ENCODE measurements around the gene PKP2.
"Not testable (repeated sequence)": the region's sequence is repeated elsewhere in the genome, so short reads cannot be mapped to it uniquely, and the experiment has no call there.

PKP2 gene

GRCh38 chr12:32903763-32904162 is 7.2 kb upstream of the PKP2 start:
- Mint-ChIP-seq H3K9me3 (peaks cover 3% of the 10 kb centered on the region), H3K36me3 (no peaks in the 10 kb centered on the region), H3K4me1 (no peaks in the 10 kb centered on the region), H3K27ac (no peak overlapping the region), H3K27me3 (peaks cover 26% of the 10 kb centered on the region), H3K4me3 (no peak overlapping the region)
- ATAC-seq, result no peak

GRCh38 chr12:32903318-32903717 is 6.7 kb upstream of the PKP2 start:
- H3K4me3 Mint-ChIP-seq, result no peak overlapping the region

DNA sequence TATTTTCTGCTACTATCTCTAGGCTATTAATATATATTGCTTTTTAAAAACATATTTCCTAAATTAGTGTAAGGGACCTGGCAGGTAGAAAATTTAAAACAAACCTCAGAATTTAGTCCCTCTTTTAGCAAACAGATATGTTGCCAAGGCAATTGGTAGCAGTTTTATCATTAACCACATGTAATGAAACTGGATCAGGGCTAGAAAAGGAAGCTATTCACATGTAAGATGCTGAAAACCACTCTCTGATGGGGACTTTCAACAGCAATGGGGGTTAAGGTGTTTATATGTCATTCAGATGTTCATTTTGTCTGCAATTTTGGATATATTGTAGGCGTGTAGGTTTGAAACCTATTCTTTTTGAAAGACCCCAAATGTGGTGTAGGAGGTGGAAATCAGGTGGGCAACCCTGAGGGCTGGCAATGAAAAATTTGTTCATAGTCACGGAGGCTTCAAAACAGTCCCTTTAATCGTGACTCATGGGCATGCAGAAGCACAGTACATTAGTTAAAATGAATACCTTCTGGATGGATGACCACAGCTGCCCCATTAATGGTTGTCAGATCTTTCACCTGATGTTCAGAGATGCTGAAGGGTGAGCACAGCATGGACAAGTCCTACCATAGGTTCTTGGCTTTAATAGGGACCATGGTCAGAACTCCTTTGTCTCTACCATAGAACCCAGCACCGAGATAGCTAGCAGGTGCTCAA is 5.9 kb upstream of the PKP2 start:
- no peaks in the 10 kb centered on the region for H3K36me3 Mint-ChIP-seq
- peaks cover 3% of the 10 kb centered on the region for H3K9me3 Mint-ChIP-seq
- no peak overlapping the region for H3K27ac Mint-ChIP-seq
- no peak for ATAC-seq
- no peak overlapping the region for H3K4me3 Mint-ChIP-seq
- H3K4me1 Mint-ChIP-seq, result no peaks in the 10 kb centered on the region
- H3K27me3 Mint-ChIP-seq, result peaks cover 34% of the 10 kb centered on the region

More at GRCh38 chr12:32903318-32903717, 6.7 kb upstream of the PKP2 start:
- peaks cover 3% of the 10 kb centered on the region for H3K9me3 Mint-ChIP-seq
- ATAC-seq, result no peak
- no peaks in the 10 kb centered on the region for H3K36me3 Mint-ChIP-seq
- H3K27ac Mint-ChIP-seq, result no peak overlapping the region
- H3K27me3 Mint-ChIP-seq, result peaks cover 30% of the 10 kb centered on the region
- H3K4me1 Mint-ChIP-seq, result no peaks in the 10 kb centered on the region

- H3K27me3 Mint-ChIP-seq, result peaks cover 32% of the 10 kb centered on the region
- no peaks in the 10 kb centered on the region for H3K36me3 Mint-ChIP-seq
- H3K4me3 Mint-ChIP-seq, result no peak overlapping the region
- H3K9me3 Mint-ChIP-seq, result peaks cover 3% of the 10 kb centered on the region
- no peak overlapping the region for H3K27ac Mint-ChIP-seq
- peaks cover 7% of the 10 kb centered on the region for H3K4me1 Mint-ChIP-seq
- no peak for ATAC-seq
These were observed 5.0 kb upstream of the PKP2 start for GRCh38 chr12:32901553-32901952.

DNA sequence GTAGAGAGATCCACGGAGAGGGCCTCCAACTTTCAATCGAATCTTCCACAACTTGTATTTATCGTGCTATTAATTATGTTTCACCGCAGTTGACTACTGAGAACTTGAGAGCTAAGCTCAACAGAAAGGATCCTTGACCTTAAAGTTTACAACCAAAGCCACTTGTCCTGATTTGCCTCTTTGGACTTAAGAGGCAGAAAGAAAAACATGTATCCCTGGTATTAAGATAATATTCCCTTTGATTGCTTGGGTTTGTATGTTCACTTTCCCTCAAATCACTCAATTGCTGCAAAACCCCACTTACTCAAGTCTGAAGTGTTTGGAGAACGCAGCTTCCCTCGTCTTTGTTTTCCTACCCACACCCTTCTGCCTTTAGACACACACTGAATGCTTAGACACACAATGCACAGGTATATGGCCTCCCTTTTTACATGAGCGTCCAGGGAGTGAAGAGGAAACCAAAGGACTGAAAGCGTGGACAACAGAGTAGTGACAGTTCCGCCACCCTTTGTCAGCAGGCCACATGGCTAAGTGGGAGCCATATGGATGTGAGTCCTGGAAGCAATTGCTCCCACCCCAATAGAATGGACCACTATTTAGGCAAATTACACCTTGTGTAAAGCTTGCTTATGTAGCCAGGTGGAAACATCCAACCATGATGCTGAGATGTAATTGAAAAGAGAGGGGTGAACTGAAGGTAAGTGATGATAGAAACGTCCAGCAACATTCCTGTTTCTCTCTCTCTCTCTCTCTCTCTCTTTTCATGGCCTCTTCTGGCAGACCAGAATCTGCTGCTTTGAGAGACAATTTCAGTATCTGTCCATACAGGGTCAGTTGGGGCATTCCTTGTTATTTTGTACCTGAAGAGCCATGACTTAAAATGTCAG is 1.4 kb upstream of the PKP2 start:
- Mint-ChIP-seq H3K4me3 (no peak overlapping the region), H3K27me3 (peaks cover 62% of the 10 kb centered on the region), H3K27ac (no peak overlapping the region), H3K4me1 (peaks cover 17% of the 10 kb centered on the region), H3K9me3 (no peaks in the 10 kb centered on the region), H3K36me3 (no peaks in the 10 kb centered on the region)
- no peak for ATAC-seq

DNA sequence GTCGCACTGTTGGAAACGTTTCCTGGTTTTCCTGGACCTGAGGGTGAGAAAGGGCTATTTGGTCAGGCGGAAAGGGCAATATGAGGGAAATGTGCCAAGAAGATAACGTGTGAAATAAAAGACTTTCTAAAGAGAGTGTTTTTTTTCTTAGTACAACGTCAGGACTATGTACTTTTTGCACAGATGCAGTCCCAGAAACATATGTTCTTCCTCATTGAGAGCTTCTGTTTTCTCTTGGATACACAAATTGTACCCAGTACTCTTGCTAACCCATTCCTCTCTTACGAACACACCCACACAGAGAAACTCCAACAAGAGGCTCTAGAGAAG is 669 bp upstream of the PKP2 start:
- Mint-ChIP-seq H3K4me1 (peaks cover 17% of the 10 kb centered on the region), H3K9me3 (no peaks in the 10 kb centered on the region), H3K27ac (no peak overlapping the region)

DNA sequence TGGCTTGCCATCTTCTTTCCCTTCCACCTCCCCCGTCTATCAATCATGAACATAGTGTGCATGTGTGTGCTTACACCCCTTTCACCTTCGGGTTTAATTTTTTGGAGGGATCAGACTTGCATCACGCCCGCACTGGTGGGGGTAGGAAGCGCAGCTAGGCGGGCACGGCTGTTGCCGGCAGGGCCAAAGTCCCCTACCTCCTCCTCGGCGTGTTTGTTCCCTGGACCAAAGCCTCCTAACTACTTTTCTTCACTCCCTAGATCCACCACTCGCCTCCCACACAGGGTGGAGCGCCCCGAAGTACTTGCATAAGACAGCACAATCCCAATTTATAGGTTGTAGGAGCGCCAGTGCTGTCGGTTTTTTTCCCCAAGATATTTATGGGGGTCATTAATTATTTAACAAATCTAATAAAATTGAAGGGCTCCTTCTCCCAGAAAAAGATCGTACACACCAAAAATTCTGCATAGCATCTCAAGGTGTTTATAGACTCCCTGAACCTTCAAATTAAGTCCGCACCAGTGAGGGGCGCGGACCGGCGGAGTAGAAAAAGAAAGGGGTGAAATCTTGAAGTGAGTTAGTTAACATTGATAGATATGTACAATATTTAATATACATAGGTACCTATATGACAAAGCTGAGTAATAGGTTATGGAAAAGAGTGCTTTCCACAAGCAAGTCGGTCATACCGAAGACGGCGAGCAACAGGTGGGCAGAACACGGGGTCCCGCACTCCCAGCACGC is 717 bp downstream of the PKP2 start:
- H3K27me3 Mint-ChIP-seq, result peaks cover 73% of the 10 kb centered on the region

More for the DNA sequence above, 669 bp upstream of the PKP2 start:
- Mint-ChIP-seq H3K36me3 (no peaks in the 10 kb centered on the region), H3K27me3 (peaks cover 66% of the 10 kb centered on the region), H3K4me3 (peak overlapping the region; percentile 45)
- ATAC-seq, result no peak

GRCh38 chr12:32894566-32894965 is 2.0 kb downstream of the PKP2 start:
- Mint-ChIP-seq H3K4me1 (peaks cover 17% of the 10 kb centered on the region), H3K27ac (no peak overlapping the region), H3K9me3 (no peaks in the 10 kb centered on the region), H3K27me3 (peaks cover 66% of the 10 kb centered on the region), H3K4me3 (no peak overlapping the region), H3K36me3 (no peaks in the 10 kb centered on the region)
- ATAC-seq, result no peak

More for the DNA sequence above, 717 bp downstream of the PKP2 start:
- H3K9me3 Mint-ChIP-seq, result no peaks in the 10 kb centered on the region
- ATAC-seq, result no peak
- peaks cover 17% of the 10 kb centered on the region for H3K4me1 Mint-ChIP-seq
- no peaks in the 10 kb centered on the region for H3K36me3 Mint-ChIP-seq
- H3K4me3 Mint-ChIP-seq, result peak overlapping the region; percentile 68
- H3K27ac Mint-ChIP-seq, result no peak overlapping the region

DNA sequence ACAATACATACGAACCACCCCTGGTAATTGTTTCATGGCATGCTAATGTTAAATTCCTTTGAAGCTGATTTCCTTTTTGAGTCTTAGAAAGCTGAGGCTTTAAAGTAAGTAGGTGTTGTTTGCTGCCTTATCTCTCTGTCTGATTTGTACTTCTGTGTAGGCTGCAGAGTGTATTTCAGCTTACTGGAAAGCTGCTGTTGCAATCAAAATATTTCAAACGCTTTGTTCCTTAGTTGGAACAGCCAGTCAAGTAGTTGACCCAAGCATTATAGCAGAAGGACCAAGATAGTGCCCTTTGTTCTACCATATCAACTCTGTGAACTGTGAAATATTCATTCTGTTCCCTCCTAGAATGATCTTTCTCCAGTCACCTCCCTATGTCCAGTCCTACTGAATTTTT is 3.1 kb downstream of the PKP2 start:
- Mint-ChIP-seq H3K4me1 (peaks cover 17% of the 10 kb centered on the region), H3K27me3 (peaks cover 71% of the 10 kb centered on the region)
- ATAC-seq, result no peak

GRCh38 chr12:32893043-32893442 is 3.5 kb downstream of the PKP2 start:
- Mint-ChIP-seq H3K27ac (no peak overlapping the region), H3K36me3 (no peaks in the 10 kb centered on the region), H3K4me1 (peaks cover 17% of the 10 kb centered on the region), H3K27me3 (peaks cover 68% of the 10 kb centered on the region), H3K9me3 (no peaks in the 10 kb centered on the region), H3K4me3 (no peak overlapping the region)
- no peak for ATAC-seq

More for the DNA sequence above, 3.1 kb downstream of the PKP2 start:
- Mint-ChIP-seq H3K9me3 (no peaks in the 10 kb centered on the region), H3K36me3 (no peaks in the 10 kb centered on the region), H3K27ac (no peak overlapping the region), H3K4me3 (no peak overlapping the region)

GRCh38 chr12:32892369-32892768 is 4.2 kb downstream of the PKP2 start:
- not testable (repeated sequence) for H3K36me3 Mint-ChIP-seq, H3K27ac Mint-ChIP-seq, H3K9me3 Mint-ChIP-seq, ATAC-seq, H3K4me3 Mint-ChIP-seq
- peaks cover 61% of the 10 kb centered on the region for H3K27me3 Mint-ChIP-seq
- H3K4me1 Mint-ChIP-seq, result peaks cover 16% of the 10 kb centered on the region

GRCh38 chr12:32891956-32892355 is 4.6 kb downstream of the PKP2 start:
- Mint-ChIP-seq H3K36me3 (no peaks in the 10 kb centered on the region), H3K27ac (no peak overlapping the region), H3K4me3 (no peak overlapping the region), H3K27me3 (peaks cover 57% of the 10 kb centered on the region), H3K4me1 (peaks cover 12% of the 10 kb centered on the region), H3K9me3 (no peaks in the 10 kb centered on the region)
- ATAC-seq, result no peak

- Mint-ChIP-seq H3K36me3 (no peaks in the 10 kb centered on the region), H3K9me3 (no peaks in the 10 kb centered on the region), H3K4me1 (peaks cover 10% of the 10 kb centered on the region), H3K27ac (no peak overlapping the region), H3K4me3 (no peak overlapping the region), H3K27me3 (peaks cover 56% of the 10 kb centered on the region)
- ATAC-seq, result no peak
These were observed 5.1 kb downstream of the PKP2 start for GRCh38 chr12:32891526-32891925.

- H3K4me3 Mint-ChIP-seq, result no peak overlapping the region
- no peak for ATAC-seq
These were observed 7.4 kb downstream of the PKP2 start for GRCh38 chr12:32889011-32889760.

GRCh38 chr12:32887058-32887457 is 9.5 kb downstream of the PKP2 start:
- Mint-ChIP-seq H3K9me3 (no peaks in the 10 kb centered on the region), H3K4me1 (no peaks in the 10 kb centered on the region), H3K27me3 (peaks cover 21% of the 10 kb centered on the region), H3K36me3 (no peaks in the 10 kb centered on the region), H3K4me3 (no peak overlapping the region), H3K27ac (no peak overlapping the region)
- ATAC-seq, result no peak

More at GRCh38 chr12:32889011-32889760, 7.4 kb downstream of the PKP2 start:
- Mint-ChIP-seq H3K27me3 (peaks cover 38% of the 10 kb centered on the region), H3K9me3 (no peaks in the 10 kb centered on the region), H3K4me1 (no peaks in the 10 kb centered on the region), H3K27ac (no peak overlapping the region), H3K36me3 (no peaks in the 10 kb centered on the region)

Measured in stimulated activated memory B cell treated with anti-CD40 and anti-IgM and Interleukin-4, amounts not matched to agents 10 μg/mL and 1 μg/mL and 100 μg/mL, for 72 hours (primary cell).